GM18861 (cell line): ENCODE results near the gene RNF7.
"Not testable (repeated sequence)": the region's sequence is repeated elsewhere in the genome, so short reads cannot be mapped to it uniquely, and the experiment has no call there.

ENCODE experiments used
- ATAC-seq: cut with Tn5 transposase; IDR thresholded peaks from one replicate; pipeline ENCODE4 v1.9.1; 2021; ENCODE audit not compliant: unreplicated experiment

RNF7 gene

GRCh38 chr3:141738022-141738890 is at the start of gene RNF7:
Gene RNF7 (plus strand): TSS chr3:141738298. CDS start chr3:141738342, 44 bp downstream.
- peak; percentile 88 for ATAC-seq

GRCh38 chr3:141690431-141691072 is 47.5 kb upstream of the RNF7 start:
- no peak for ATAC-seq

GRCh38 chr3:141691471-141691870 is 46.6 kb upstream of the RNF7 start:
- ATAC-seq: not testable (repeated sequence)

GRCh38 chr3:141692973-141693372 is 45.1 kb upstream of the RNF7 start:
- ATAC-seq: not testable (repeated sequence)

GRCh38 chr3:141699324-141699723 is 38.8 kb upstream of the RNF7 start:
- ATAC-seq: no peak

- no peak for ATAC-seq
Measured at GRCh38 chr3:141699897-141700296, 38.2 kb upstream of the RNF7 start.

GRCh38 chr3:141703367-141703766 is 34.7 kb upstream of the RNF7 start:
- not testable (repeated sequence) for ATAC-seq

GRCh38 chr3:141707741-141708203 is 30.3 kb upstream of the RNF7 start:
- no peak for ATAC-seq

- ATAC-seq: no peak
Measured at GRCh38 chr3:141708367-141708766, 29.7 kb upstream of the RNF7 start.

- no peak for ATAC-seq
Measured at GRCh38 chr3:141709126-141709770, 28.9 kb upstream of the RNF7 start.

- no peak for ATAC-seq
Measured at GRCh38 chr3:141710121-141710520, 28.0 kb upstream of the RNF7 start.

GRCh38 chr3:141710888-141711616 is 27.0 kb upstream of the RNF7 start:
- no peak for ATAC-seq

- no peak for ATAC-seq
Measured at GRCh38 chr3:141714671-141715070, 23.4 kb upstream of the RNF7 start.

- no peak for ATAC-seq
Measured at GRCh38 chr3:141722081-141722480, 16.0 kb upstream of the RNF7 start.

GRCh38 chr3:141722648-141723047 is 15.4 kb upstream of the RNF7 start:
- ATAC-seq: no peak

- ATAC-seq: no peak
Measured at GRCh38 chr3:141723255-141723654, 14.8 kb upstream of the RNF7 start.

- no peak for ATAC-seq
Measured at GRCh38 chr3:141724186-141724585, 13.9 kb upstream of the RNF7 start.

GRCh38 chr3:141725036-141725435 is 13.1 kb upstream of the RNF7 start:
- no peak for ATAC-seq

- no peak for ATAC-seq
Measured at GRCh38 chr3:141726483-141726882, 11.6 kb upstream of the RNF7 start.

- no peak for ATAC-seq
Measured at GRCh38 chr3:141728355-141728892, 9.7 kb upstream of the RNF7 start.

- no peak for ATAC-seq
Measured at GRCh38 chr3:141729240-141729639, 8.9 kb upstream of the RNF7 start.
